ENCODE results near the gene CLDN6. TPM values are rescaled to one million over a fixed set of nuclear protein-coding genes. Genes with fewer than 3 reads are reported as not detected.
A peak's percentile ranks its signal among the peaks of the same experiment; 100 is the strongest.

CLDN6 gene
- total and polyA plus RNA-seq, 9 of the 15 experiments (the other 6 are each of a cell fraction or from before 2014, with no cell fraction given) = 0.22 to 0.75 (median 0.38) TPM; not detected in 3

- TF ChIP-seq ILK (tag; IDR thresholded peaks at IDR 0.05; ENCODE audit: borderline replicate concordance, low read depth) (no peak), GATAD2A (IDR thresholded peaks at IDR 0.05) (no peak), SUPT5H (IDR thresholded peaks at IDR 0.05) (peak; percentile 39; the same call in 1 of the 2 replicates), HDGF (IDR thresholded peaks at IDR 0.05) (no peak), MBD1 (CRISPR knock-in tag; IDR thresholded peaks at IDR 0.05) (no peak), EGR1 (conservative IDR thresholded peaks at IDR 0.05) (no peak), RBBP5 (IDR thresholded peaks at IDR 0.05; ENCODE audit: borderline replicate concordance, insufficient read depth, low read length, poor library complexity, severe bottlenecking) (peak; percentile 54), MYC (IDR thresholded peaks at IDR 0.05; ENCODE audit: low read depth, low read length) (peak; percentile 37; the same call in 1 of the 2 replicates), MYC (CRISPR knock-in tag; IDR thresholded peaks at IDR 0.05; ENCODE audit: borderline replicate concordance, low read depth) (no peak), CEBPG (CRISPR knock-in tag; IDR thresholded peaks at IDR 0.05) (no peak), CEBPG (tag; conservative IDR thresholded peaks at IDR 0.05 in 1 of 2, IDR thresholded peaks at IDR 0.05 in 1 of 2) (no peak), ZNF408 (CRISPR knock-in tag; IDR thresholded peaks at IDR 0.05; ENCODE audit: low read depth) (no peak), ZNF740 (CRISPR knock-in tag; IDR thresholded peaks at IDR 0.05) (no peak), ZNF740 (tag; IDR thresholded peaks at IDR 0.05) (no peak), ZNF511 (CRISPR knock-in tag; IDR thresholded peaks at IDR 0.05) (peak; percentile 31; the same call in 1 of the 2 replicates), RBM15 (IDR thresholded peaks at IDR 0.05; ENCODE audit: insufficient read depth, low read length) (no peak), BRF1 (IDR thresholded peaks at IDR 0.05; ENCODE audit: borderline replicate concordance, extremely low read depth, insufficient read length) (no peak), TCFL5 (CRISPR knock-in tag; conservative IDR thresholded peaks at IDR 0.05) (no peak), POLR2AphosphoS5 (IDR thresholded peaks at IDR 0.05; ENCODE audit: control insufficient read depth, insufficient read depth, low read depth, low read length) (peak; percentile 30; the same call in 1 of the 2 replicates), MYNN (IDR thresholded peaks at IDR 0.05) (peak; percentile 47; the same call in 1 of the 2 replicates), MYNN (CRISPR knock-in tag; IDR thresholded peaks at IDR 0.05) (no peak), RCOR1 (IDR thresholded peaks at IDR 0.05; ENCODE audit: borderline replicate concordance in 1 of 2, low read depth in 2 of 2, low read length in 2 of 2) (peak in 1 of 2 experiments; percentile 63; a peak in 1 of 4 replicates)
- TF ChIP-seq, protein P1, sequence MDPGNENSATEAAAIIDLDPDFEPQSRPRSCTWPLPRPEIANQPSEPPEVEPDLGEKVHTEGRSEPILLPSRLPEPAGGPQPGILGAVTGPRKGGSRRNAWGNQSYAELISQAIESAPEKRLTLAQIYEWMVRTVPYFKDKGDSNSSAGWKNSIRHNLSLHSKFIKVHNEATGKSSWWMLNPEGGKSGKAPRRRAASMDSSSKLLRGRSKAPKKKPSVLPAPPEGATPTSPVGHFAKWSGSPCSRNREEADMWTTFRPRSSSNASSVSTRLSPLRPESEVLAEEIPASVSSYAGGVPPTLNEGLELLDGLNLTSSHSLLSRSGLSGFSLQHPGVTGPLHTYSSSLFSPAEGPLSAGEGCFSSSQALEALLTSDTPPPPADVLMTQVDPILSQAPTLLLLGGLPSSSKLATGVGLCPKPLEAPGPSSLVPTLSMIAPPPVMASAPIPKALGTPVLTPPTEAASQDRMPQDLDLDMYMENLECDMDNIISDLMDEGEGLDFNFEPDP (CRISPR knock-in tag; IDR thresholded peaks at IDR 0.05) = no peak
- TF ChIP-seq, protein P2, sequence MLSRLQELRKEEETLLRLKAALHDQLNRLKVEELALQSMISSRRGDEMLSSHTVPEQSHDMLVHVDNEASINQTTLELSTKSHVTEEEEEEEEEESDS (CRISPR knock-in tag; IDR thresholded peaks at IDR 0.05) = no peak
Measured at GRCh38 chr16:3027983-3028715, 10.2 kb upstream of the CLDN6 start (continued).

All from K562 (cell line).